GM18870 (cell line): ENCODE measurements around the gene SHMT2.

Experiments used
- ATAC-seq: cut with Tn5 transposase; IDR thresholded peaks from one replicate; pipeline ENCODE4 v1.9.1; 2021; ENCODE audit warnings: moderate library complexity; ENCODE audit not compliant: unreplicated experiment

SHMT2 gene

GRCh38 chr12:57196956-57197355, 32.6 kb upstream of the SHMT2 start:
- no peak for ATAC-seq

GRCh38 chr12:57198329-57198728, 31.2 kb upstream of the SHMT2 start:
- ATAC-seq: no peak

- no peak for ATAC-seq
Measured at GRCh38 chr12:57199191-57199590, 30.3 kb upstream of the SHMT2 start.

- no peak for ATAC-seq
Measured at GRCh38 chr12:57200497-57200896, 29.0 kb upstream of the SHMT2 start.

- no peak for ATAC-seq
Measured at GRCh38 chr12:57201219-57201618, 28.3 kb upstream of the SHMT2 start.

- no peak for ATAC-seq
Measured at GRCh38 chr12:57201631-57202030, 27.9 kb upstream of the SHMT2 start.

GRCh38 chr12:57202321-57202720, 27.2 kb upstream of the SHMT2 start:
- no peak for ATAC-seq

GRCh38 chr12:57203201-57203600, 26.3 kb upstream of the SHMT2 start:
- no peak for ATAC-seq

- ATAC-seq: no peak
Measured at GRCh38 chr12:57203791-57204190, 25.7 kb upstream of the SHMT2 start.

- no peak for ATAC-seq
Measured at GRCh38 chr12:57204454-57204853, 25.1 kb upstream of the SHMT2 start.

GRCh38 chr12:57205186-57205585, 24.3 kb upstream of the SHMT2 start:
- ATAC-seq: no peak

GRCh38 chr12:57205931-57206330, 23.6 kb upstream of the SHMT2 start:
- ATAC-seq: no peak

- ATAC-seq: no peak
Measured at GRCh38 chr12:57207731-57208630, 21.5 kb upstream of the SHMT2 start.

- ATAC-seq: no peak
Measured at GRCh38 chr12:57208631-57209282, 20.8 kb upstream of the SHMT2 start.

- no peak for ATAC-seq
Measured at GRCh38 chr12:57209916-57210315, 19.6 kb upstream of the SHMT2 start.

GRCh38 chr12:57210461-57210860, 19.1 kb upstream of the SHMT2 start:
- ATAC-seq: no peak

- no peak for ATAC-seq
Measured at GRCh38 chr12:57210926-57211692, 18.4 kb upstream of the SHMT2 start.

GRCh38 chr12:57211791-57212700, 17.5 kb upstream of the SHMT2 start:
- no peak for ATAC-seq

GRCh38 chr12:57212701-57213057, 16.8 kb upstream of the SHMT2 start:
- no peak for ATAC-seq

- ATAC-seq: no peak
Measured at GRCh38 chr12:57213058-57213715, 16.3 kb upstream of the SHMT2 start.
